GM23338 (cell line): ENCODE results near the gene DPYSL5. TPM values are rescaled to one million over a fixed set of nuclear protein-coding genes. Genes with fewer than 3 reads are reported as not detected.

Source experiments
- ATAC-seq: fragments of 200-7000 bp; cut with Tn5 transposase; 3 replicates; pipeline ENCODE4 v1.9.1; 2020
- DNase-seq: peaks from one replicate; pipeline ENCODE4 v3.0.0-alpha.2; 2015; ENCODE audit warnings: low spot score
- H2AFZ ChIP-seq: fragments of 200-600 bp; sonication (generic); 2 replicates; pipeline ENCODE4 v1.8.0; 2016; ENCODE audit warnings: antibody characterized with exemption, mild to moderate bottlenecking, moderate library complexity
- H3F3A ChIP-seq: fragments of 200-600 bp; sonication (generic); replicated peaks from 2 replicates; pipeline ENCODE4 v1.8.0; 2017; ENCODE audit warnings: antibody characterized with exemption, mixed run types, low read depth
- H3K27ac ChIP-seq: fragments of 200-600 bp; sonication (generic); 2 replicates; pipeline ENCODE4 v1.6.1; 2016; ENCODE audit warnings: low read depth
- H3K27me3 ChIP-seq: fragments of 200-600 bp; sonication (generic); 2 replicates; pipeline ENCODE4 v1.8.0; 2016; ENCODE audit warnings: mild to moderate bottlenecking, mixed run types, moderate library complexity; ENCODE audit not compliant: insufficient read depth
- H3K36me3 ChIP-seq: fragments of 200-600 bp; sonication (generic); 2 replicates; pipeline ENCODE4 v1.8.0; 2016; ENCODE audit warnings: mild to moderate bottlenecking; ENCODE audit not compliant: insufficient read depth
- H3K4me1 ChIP-seq: fragments of 200-600 bp; sonication (generic); 2 replicates; pipeline ENCODE4 v1.8.0; 2016; ENCODE audit warnings: mild to moderate bottlenecking, moderate library complexity; ENCODE audit not compliant: insufficient read depth
- H3K4me2 ChIP-seq: fragments of 200-600 bp; sonication (generic); 2 replicates; pipeline ENCODE4 v1.7.1; 2017; ENCODE audit warnings: mixed run types
- H3K4me3 ChIP-seq: fragments of 200-600 bp; sonication (generic); 2 replicates; pipeline ENCODE4 v1.6.1; 2016; ENCODE audit warnings: mixed run types
- H3K79me2 ChIP-seq: fragments of 200-600 bp; sonication (generic); replicated peaks from 2 replicates; pipeline ENCODE4 v1.8.0; 2017; ENCODE audit warnings: mild to moderate bottlenecking; ENCODE audit not compliant: insufficient read depth
- H3K9me2 ChIP-seq: fragments of 200-600 bp; sonication (generic); 2 replicates; pipeline ENCODE4 v1.8.0; 2017; ENCODE audit not compliant: insufficient read depth
- H4K20me1 ChIP-seq: fragments of 200-600 bp; sonication (generic); replicated peaks from 2 replicates; pipeline ENCODE4 v1.8.0; 2017; ENCODE audit warnings: mild to moderate bottlenecking; ENCODE audit not compliant: insufficient read depth
- H3K27ac Mint-ChIP-seq: 2 replicates; pipeline ENCODE4 v1.8.0; 2020; ENCODE audit warnings: inconsistent platforms, mild to moderate bottlenecking, moderate library complexity, mixed read lengths
- H3K27me3 Mint-ChIP-seq: 3 replicates; pipeline ENCODE4 v1.8.0; 2022; ENCODE audit warnings: low read depth, mild to moderate bottlenecking, moderate library complexity, mixed read lengths, inconsistent platforms; ENCODE audit not compliant: insufficient read depth, poor library complexity
- H3K36me3 Mint-ChIP-seq: 3 replicates; pipeline ENCODE4 v1.8.0; 2021; ENCODE audit warnings: low read depth, mild to moderate bottlenecking, inconsistent platforms, moderate library complexity, mixed read lengths
- H3K4me1 Mint-ChIP-seq: 3 replicates; pipeline ENCODE4 v1.8.0; 2020; ENCODE audit warnings: mild to moderate bottlenecking, inconsistent platforms, mixed read lengths
- H3K4me3 Mint-ChIP-seq: 3 replicates; pipeline ENCODE4 v1.8.0; 2021; ENCODE audit warnings: moderate library complexity, mild to moderate bottlenecking, inconsistent platforms, mixed read lengths
- H3K9me3 Mint-ChIP-seq: 3 replicates; pipeline ENCODE4 v1.8.0; 2020; ENCODE audit warnings: moderate library complexity, mild to moderate bottlenecking, inconsistent platforms, mixed read lengths
- CREB1 ChIP-seq: fragments of 250-450 bp; sonication (Bioruptor Pico); IDR thresholded peaks from 2 replicates; pipeline ENCODE4 v1.5.0; 2020; ENCODE audit warnings: low read depth, mild to moderate bottlenecking, moderate library complexity
- EZH2 ChIP-seq: fragments of 200-600 bp; sonication (generic); IDR thresholded peaks from one replicate; pipeline ENCODE4 v1.8.0; 2017; ENCODE audit warnings: antibody characterized with exemption, mild to moderate bottlenecking, low read depth; ENCODE audit not compliant: unreplicated experiment
- EZH2phosphoT487 ChIP-seq: fragments of 200-600 bp; sonication (generic); IDR thresholded peaks from one replicate; pipeline ENCODE4 v1.8.1; 2018; ENCODE audit warnings: antibody characterized with exemption; ENCODE audit not compliant: unreplicated experiment
- JUNB ChIP-seq: IDR thresholded peaks from one replicate; pipeline ENCODE4 v1.6.1; 2016; ENCODE audit warnings: antibody characterized with exemption; ENCODE audit not compliant: unreplicated experiment
- NANOG ChIP-seq: IDR thresholded peaks from 2 replicates; pipeline ENCODE4 v1.6.1; 2016; ENCODE audit warnings: antibody characterized with exemption, borderline replicate concordance
- POLR2AphosphoS5 ChIP-seq: IDR thresholded peaks from 2 replicates; pipeline ENCODE4 v1.6.1; 2016; ENCODE audit warnings: antibody characterized with exemption, low read depth
- REST ChIP-seq: IDR thresholded peaks from one replicate; pipeline ENCODE4 v1.6.1; 2018; ENCODE audit warnings: antibody characterized with exemption; ENCODE audit not compliant: unreplicated experiment
- ZNF331 ChIP-seq: fragments of 250-450 bp; sonication (Bioruptor Pico); IDR thresholded peaks from 2 replicates; pipeline ENCODE4 v1.5.0; 2020; ENCODE audit warnings: low read depth, mild to moderate bottlenecking, moderate library complexity
- ZNF462 ChIP-seq: fragments of 250-450 bp; sonication (Bioruptor Pico); IDR thresholded peaks from 2 replicates; pipeline ENCODE4 v1.5.0; 2020; ENCODE audit warnings: mild to moderate bottlenecking, moderate library complexity
- polyA plus RNA-seq: library from polyadenylated mRNA; unstranded; fragments of >200 nt; fragmentation: Nextera tagmentation; extraction: Ambion mirVana; gene quantifications from 2 replicates; pipeline ENCODE4 v1.2.1, GENCODE V29; 2016
- total RNA-seq: library from RNA; depleted of rRNA; stranded (reverse); fragments of >200 nt; shearing (Covaris generic); gene quantifications from 2 replicates; pipeline ENCODE4 v1.2.3, GENCODE V29; 2014
- TF ChIP-seq, protein P1 (sequence below): IDR thresholded peaks from 2 replicates; pipeline ENCODE4 v1.6.1; 2016; ENCODE audit warnings: antibody characterized with exemption

The DPYSL5 gene
- total and polyA plus RNA-seq, 2 experiments from 2014 or later = 3.1 to 8.1 TPM

DNA sequence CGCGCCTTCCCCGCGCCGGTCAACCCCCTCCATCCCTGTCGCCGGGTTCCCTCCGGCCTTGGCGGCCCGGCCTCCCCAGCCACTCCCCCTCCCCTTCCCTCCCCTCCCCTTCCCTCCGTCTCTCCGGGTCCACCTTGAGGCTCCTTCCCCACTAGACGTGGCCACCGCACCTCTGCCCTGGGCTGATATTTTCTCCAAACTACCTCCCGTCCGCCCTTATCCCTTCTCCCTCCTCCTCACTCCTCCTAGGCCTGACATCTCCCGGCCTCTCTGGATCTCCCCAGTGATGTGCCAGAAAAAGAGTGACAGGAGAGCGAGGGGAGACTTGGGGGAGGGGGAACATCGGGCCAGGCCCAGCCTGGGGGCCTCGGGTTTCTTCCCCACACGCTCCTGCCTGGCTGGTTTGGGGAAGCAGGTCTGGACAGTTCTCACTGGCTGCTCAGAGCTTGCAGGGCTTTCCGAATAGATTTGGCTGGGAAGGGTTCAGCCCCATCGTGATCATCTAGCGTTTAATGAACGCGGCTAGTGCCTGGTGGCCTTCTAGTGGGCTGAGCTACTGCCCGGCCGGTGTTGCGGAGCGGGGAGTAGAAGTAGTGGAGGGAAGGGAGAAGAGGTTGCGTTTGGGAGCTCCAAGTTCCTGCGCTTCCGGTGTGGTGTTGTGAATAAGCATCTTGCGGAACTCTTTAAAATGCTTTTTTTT lies 123.1 kb downstream of the DPYSL5 start (continued):
- TF ChIP-seq, protein P1, sequence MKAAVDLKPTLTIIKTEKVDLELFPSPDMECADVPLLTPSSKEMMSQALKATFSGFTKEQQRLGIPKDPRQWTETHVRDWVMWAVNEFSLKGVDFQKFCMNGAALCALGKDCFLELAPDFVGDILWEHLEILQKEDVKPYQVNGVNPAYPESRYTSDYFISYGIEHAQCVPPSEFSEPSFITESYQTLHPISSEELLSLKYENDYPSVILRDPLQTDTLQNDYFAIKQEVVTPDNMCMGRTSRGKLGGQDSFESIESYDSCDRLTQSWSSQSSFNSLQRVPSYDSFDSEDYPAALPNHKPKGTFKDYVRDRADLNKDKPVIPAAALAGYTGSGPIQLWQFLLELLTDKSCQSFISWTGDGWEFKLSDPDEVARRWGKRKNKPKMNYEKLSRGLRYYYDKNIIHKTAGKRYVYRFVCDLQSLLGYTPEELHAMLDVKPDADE = no peak
- TF ChIP-seq EZH2 = no peak
- no peak for TF ChIP-seq CREB1 (CRISPR knock-in tag)
- no peak for TF ChIP-seq POLR2AphosphoS5
- no peak for TF ChIP-seq NANOG
- TF ChIP-seq JUNB = no peak
- TF ChIP-seq REST = no peak

DNA sequence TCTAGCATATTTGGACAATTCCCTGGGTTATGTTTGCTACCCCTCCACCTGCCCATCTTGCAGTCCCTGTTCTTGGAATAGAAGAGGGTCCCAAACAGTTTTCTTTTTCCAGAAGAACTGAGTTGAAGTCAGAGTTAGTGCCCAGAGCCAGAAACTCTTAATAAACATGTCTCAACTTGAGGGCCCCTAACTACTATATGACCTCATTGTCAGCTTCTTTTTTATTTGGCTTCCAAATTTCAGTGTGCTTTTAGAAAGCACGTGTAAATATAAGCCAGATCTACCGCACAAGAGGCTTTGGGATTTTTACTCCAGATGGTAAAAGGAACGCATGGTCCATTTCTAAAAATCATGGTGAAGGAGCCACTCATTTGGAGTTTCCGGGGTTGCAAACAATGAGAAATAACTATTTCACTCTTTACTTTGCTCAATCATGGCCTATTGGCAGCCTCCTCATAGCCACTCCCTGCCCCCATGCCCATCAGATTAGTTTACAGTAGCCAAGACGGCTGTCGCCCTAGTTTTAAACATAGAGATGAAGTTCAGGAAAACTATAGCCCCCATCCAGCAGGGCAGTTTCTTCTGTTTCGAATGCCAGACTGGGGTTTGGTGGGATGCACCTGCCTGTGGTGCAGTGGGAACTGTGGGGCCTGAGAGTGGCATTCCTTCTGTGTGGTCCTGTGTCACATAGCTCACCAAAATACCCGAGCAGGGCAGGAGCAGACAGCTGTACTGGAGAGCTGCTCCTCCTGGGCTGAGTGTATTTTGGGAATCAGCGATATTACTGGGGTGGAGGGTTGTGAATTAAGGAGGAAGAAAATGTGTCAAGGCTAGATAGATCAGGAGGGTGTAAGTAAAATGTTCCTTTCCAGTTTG lies 124.2 kb downstream of the DPYSL5 start:
- no peak overlapping the region for H3K27ac ChIP-seq
- peaks cover 39% of the 10 kb centered on the region for H3K4me1 Mint-ChIP-seq
- TF ChIP-seq ZNF462 = no peak
- TF ChIP-seq EZH2phosphoT487 = no peak
- no peak for TF ChIP-seq JUNB
- no peak for TF ChIP-seq ZNF331 (CRISPR knock-in tag)
- TF ChIP-seq, protein P1 = no peak

More for the DNA sequence above, 124.2 kb downstream of the DPYSL5 start:
- no peaks in the 10 kb centered on the region for H3K79me2 ChIP-seq
- 0 out of 2 replicates have a peak, but pooled peaks cover 12% of the 10 kb centered on the region for H3F3A ChIP-seq
- peaks cover 30% of the 10 kb centered on the region for H3K27me3 ChIP-seq
- DNase-seq = no peak
- peak overlapping the region; percentile 98 for H3K4me2 ChIP-seq
- Mint-ChIP-seq H3K9me3 (no peaks in the 10 kb centered on the region; the same call in 2 of the 3 replicates), H3K36me3 (no peaks in the 10 kb centered on the region; the same call in 2 of the 3 replicates), H3K27me3 (peaks cover 10% of the 10 kb centered on the region), H3K27ac (no peak overlapping the region), H3K4me3 (peak overlapping the region; percentile 94)
- H3K9me2 ChIP-seq = no peaks in the 10 kb centered on the region
- H3K36me3 ChIP-seq = no peaks in the 10 kb centered on the region
- no peak overlapping the region; the same call in 1 of the 2 replicates for H2AFZ ChIP-seq
- H3K4me3 ChIP-seq = peak overlapping the region; percentile 97
- no peak for ATAC-seq
- no peaks in the 10 kb centered on the region for H4K20me1 ChIP-seq
- peaks cover 16% of the 10 kb centered on the region; the same call in 1 of the 2 replicates for H3K4me1 ChIP-seq
